ENCODE data around the gene MISP.
"Not testable (repeated sequence)": the region's sequence is repeated elsewhere in the genome, so short reads cannot be mapped to it uniquely, and the experiment has no call there.

MISP gene

GRCh38 chr19:725461-726089 is 25.3 kb upstream of the MISP start:
- DNase-seq = no peak

GRCh38 chr19:726993-727956 is 23.6 kb upstream of the MISP start:
- no peak for DNase-seq

DNA sequence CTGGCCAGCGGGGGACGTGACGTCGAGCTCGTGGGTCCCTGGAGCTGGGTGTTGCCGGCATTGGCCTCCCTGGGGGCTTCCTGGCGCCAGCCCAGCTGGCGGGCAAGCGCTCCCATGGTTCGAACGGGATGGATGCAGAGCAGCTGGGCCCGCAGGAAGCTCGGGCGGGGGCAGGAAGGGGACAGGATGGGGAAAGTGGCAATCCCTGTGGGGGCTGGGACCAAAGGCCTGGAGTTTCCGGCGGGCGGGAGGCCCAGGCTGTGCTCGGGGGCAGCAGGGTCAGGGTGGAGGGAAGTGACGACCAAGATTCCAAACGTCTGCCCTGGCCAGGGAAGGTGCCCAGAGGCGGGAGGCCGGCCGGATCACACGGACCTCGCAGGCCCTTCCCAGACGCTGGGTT is 22.9 kb upstream of the MISP start:
- no peak for DNase-seq

GRCh38 chr19:729564-729963 is 21.3 kb upstream of the MISP start:
- not testable (repeated sequence) for DNase-seq

- no peak for DNase-seq
Measured at GRCh38 chr19:729965-730668, 20.8 kb upstream of the MISP start.

GRCh38 chr19:731000-731399 is 19.9 kb upstream of the MISP start:
- no peak for DNase-seq

- no peak for DNase-seq
Measured at GRCh38 chr19:732148-733069, 18.5 kb upstream of the MISP start.

GRCh38 chr19:734716-735115 is 16.2 kb upstream of the MISP start:
- DNase-seq = no peak

GRCh38 chr19:736125-736524 is 14.8 kb upstream of the MISP start:
- no peak for DNase-seq

GRCh38 chr19:737591-738093 is 13.3 kb upstream of the MISP start:
- DNase-seq = peak; percentile 68

DNA sequence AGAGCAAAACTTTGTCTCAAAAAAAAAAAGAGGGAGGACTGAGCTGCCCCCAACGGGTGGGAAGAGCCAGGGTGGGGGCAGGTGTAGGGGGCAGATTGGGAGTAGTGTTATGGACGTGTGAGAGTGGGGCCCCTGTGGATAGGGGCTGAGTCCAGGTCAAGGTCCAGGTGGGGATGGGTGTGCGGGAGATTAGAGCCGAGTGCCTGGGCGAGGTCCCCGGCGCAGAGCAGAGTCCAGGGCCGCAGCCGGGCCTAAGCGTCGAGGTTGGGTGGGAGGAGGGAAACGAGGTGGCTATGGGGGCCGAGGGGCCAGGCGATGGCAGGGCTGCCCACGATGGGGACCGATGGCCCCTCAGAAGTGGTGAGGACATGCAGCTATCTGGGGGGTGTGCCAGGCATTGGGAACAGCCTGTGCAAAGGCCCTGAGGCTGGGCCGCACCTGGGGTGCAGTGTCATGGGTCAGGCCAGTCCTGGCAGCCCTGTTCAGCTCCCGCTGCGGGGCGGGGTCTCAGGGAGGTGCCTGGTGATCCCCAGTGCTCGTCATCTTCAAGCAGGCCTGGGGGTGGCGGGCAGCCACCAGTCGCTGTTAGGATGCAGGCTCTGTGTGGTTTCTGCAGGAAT is 12.3 kb upstream of the MISP start:
- no peak for DNase-seq

DNA sequence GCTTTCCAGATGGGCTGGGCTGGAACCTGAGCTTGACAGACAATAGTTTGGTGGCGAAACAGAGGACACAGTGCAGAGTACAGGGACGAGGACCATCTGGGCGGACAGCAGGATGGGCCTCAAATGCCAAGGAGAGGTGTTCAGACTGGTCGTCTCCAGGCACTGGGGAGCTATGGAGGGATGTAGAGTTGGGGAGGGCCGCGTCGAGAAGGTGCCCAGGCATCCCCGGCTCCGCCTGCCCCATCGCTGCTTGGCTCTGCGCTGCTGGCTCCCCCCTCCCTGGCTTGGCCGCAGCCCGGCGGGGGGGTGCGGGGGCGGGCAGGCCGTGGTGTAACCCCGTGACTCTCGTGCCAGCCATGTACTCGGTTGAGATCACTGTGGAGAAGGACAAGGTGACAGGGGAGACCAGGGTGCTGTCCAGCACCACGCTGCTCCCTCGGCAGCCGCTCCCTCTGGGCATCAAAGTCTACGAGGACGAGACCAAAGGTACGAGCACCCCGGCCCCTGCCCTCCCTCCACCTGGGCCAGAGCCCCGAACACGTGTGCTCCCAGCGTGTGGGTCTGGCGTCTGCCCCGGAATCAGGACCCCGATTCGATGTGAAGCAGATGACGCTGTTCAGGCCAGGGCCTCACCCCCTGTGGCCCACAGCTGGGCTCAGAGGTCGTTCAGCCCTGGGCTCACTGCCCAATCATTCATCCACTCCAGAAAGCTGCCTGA is 10.8 kb upstream of the MISP start:
- no peak for DNase-seq

GRCh38 chr19:740816-741505 is 10.0 kb upstream of the MISP start:
- DNase-seq = not testable (repeated sequence)

DNA sequence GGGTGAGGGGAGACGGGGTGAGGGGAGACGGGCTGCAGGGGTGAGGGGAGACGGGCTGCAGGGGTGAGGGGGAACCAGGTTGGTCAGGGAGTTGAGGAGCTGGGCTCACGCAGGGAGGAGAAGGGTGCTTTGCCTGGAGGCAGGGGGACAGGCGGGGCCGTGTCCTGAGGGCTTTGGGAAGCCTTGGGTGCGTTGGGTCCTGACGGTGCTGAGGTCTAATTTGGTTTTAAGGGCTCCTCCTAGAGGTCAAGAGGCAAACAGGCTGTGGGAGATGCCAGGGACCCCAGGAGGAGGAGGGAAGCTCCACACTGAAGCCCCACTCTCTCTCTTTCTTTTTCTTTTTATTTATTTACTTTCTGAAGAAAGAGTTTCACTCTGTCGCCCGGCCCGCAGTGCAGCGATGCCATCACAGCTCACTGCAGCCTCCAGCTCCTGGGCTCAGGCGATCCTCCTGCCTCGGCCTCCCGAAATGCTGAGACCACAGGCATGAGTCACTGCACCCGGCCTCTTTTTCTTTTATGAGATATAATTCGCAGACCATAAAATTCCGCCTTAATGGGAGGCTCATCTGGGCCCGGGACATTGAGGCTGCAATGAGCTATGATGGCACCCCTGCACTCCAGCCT is 9.3 kb upstream of the MISP start:
- DNase-seq = peak; percentile 31

DNA sequence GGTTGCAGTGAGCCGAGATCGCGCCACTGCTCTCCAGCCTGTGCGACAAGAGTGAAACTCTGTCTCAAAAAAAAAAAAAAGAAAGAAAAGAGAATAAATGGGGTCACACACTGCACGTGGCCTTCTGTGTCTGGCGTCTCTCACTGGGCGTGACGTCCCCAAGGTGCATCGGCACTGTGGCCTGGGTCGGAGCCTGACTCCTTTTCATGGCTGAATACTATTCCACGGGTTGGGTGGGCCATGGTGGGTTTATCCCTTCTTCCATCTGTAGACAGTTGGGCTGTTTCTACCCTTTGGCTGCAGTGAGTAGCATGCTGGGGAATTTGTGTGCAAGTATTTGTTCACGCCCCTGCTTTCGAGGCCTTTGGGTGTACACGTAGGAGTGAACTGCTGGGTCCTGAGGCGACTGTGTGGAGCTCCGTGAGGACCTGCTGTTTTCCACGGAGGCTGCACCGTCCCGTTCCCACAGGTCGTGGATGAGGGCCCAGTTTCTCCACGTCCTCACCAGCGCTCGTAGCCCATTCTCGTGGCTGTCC is 8.3 kb upstream of the MISP start:
- no peak for DNase-seq

DNA sequence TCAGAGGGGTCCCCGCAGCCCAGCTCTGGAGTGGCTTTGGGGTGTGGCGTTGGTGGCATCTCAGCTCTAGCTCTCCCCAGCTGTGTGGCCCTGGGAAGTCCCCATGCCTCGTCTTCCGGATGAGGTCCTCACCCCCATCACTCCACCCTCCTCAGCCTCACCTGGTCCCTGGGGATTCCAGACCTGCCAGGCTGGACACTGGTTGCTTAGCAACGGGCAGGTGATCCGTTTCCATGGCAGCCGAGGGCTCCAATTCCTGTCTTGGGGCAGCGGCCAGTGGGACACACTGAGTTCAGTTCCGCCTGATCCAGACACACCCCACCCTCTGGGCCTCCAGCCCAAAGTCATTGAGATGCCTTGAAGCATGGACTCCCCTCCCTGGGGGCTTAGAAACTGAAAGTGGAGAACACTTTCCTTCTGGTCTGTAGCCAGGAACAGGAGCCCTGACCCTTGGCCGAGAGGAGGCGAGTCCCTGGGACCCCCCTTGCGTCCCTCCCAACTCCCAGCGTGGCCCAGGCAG is 7.7 kb upstream of the MISP start:
- DNase-seq = no peak

- not testable (repeated sequence) for DNase-seq
Measured at GRCh38 chr19:745138-745537, 5.8 kb upstream of the MISP start.

GRCh38 chr19:746208-746819 is 4.6 kb upstream of the MISP start:
- no peak for DNase-seq

GRCh38 chr19:746956-747355 is 4.0 kb upstream of the MISP start:
- DNase-seq = no peak

All from stimulated activated CD4-positive, alpha-beta T cell treated with anti-CD3 and anti-CD28 coated beads, Interleukin-15, amount 100 ng/mL, for 24 hours (primary cell).